ENCODE data around the gene ARHGEF4.

Gene ARHGEF4

GRCh38 chr2:130864830-130865800 lies 28.4 kb downstream of the ARHGEF4 start:
- TF ChIP-seq CTCF (IDR thresholded peaks at IDR 0.05; ENCODE audit: low read length, missing control alignments): no peak
- peak; percentile 100 for DNase-seq (ENCODE audit: low read depth)
- no peak overlapping the region for H3K4me3 ChIP-seq (replicated peaks; ENCODE audit: low read depth, low read length)

GRCh38 chr2:130869441-130870160 lies 32.9 kb downstream of the ARHGEF4 start:
- peak; percentile 44 for DNase-seq (ENCODE audit: low read depth)
- no peak for TF ChIP-seq CTCF (IDR thresholded peaks at IDR 0.05; ENCODE audit: low read length, missing control alignments)
- no peak overlapping the region for H3K4me3 ChIP-seq (replicated peaks; ENCODE audit: low read depth, low read length)

DNA sequence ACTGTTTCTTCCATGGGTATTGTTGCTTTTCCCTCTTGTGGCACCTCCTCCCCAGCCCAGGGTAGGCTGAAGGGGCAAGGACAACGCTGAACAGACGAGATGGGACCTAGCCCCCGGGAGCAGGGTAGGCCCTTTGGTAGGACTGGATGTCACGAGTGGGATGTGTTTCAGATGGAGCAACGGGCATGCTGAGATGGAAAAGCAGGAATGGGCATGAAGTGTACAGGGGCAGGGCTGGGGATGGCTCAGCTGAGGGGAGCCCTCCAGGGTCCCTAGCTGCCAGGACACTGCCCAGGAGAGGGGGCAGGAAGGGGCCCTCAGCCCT lies 33.4 kb downstream of the ARHGEF4 start:
- H3K4me3 ChIP-seq (replicated peaks; ENCODE audit: low read depth, low read length): no peak overlapping the region
- no peak for DNase-seq (ENCODE audit: low read depth)

GRCh38 chr2:130870779-130871178 lies 34.1 kb downstream of the ARHGEF4 start:
- DNase-seq (ENCODE audit: low read depth): no peak
- no peak for TF ChIP-seq CTCF (IDR thresholded peaks at IDR 0.05; ENCODE audit: low read length, missing control alignments)
- H3K4me3 ChIP-seq (replicated peaks; ENCODE audit: low read depth, low read length): no peak overlapping the region

More for the DNA sequence above, 33.4 kb downstream of the ARHGEF4 start:
- no peak for TF ChIP-seq CTCF (IDR thresholded peaks at IDR 0.05; ENCODE audit: low read length, missing control alignments)

DNA sequence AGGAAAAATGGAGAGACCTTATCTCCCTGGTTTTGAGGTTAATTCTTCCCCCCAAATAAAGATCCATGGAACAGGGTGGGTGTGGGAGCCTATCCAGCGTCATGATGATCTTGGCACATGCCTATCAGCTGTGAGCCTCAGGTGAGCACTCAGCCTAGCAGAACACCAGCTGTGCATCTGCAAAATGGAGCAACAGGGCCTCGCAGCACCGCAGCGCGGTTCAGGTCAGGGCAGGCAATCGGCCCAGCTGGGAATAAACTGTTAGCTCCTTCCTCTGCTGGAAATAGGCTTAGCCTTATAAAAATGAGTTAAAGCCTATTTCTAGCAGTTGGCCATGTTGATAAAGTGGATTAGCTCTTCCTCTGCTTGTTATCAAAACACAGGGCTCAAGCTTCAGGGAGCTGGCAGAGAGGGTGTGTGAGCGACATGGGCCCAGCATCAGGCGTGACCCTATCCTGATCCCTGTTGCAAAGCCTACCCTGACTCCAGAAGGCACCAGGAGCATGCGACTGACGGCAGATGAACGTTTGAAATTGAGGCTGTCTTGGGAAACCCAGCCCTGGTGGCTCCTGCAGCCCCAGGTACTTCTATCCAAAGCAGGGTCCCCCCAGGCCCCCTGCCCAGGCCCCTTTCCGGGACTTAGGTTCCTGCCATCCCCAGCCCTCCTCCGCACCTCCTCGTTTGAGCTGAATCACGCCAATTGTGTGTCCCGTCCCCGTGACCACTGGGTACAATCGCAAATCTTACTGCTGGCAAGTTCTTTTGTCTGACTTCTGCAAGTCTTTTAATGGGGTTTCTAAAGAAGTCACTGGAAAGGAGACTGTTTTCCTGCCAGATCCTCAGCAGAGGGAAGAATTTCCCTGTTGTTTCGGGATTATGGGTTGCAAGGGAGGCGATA lies 35.4 kb downstream of the ARHGEF4 start:
- no peak for TF ChIP-seq CTCF (IDR thresholded peaks at IDR 0.05; ENCODE audit: low read length, missing control alignments)
- DNase-seq (ENCODE audit: low read depth): no peak
- no peak overlapping the region for H3K4me3 ChIP-seq (replicated peaks; ENCODE audit: low read depth, low read length)

GRCh38 chr2:130872741-130873125 lies 36.0 kb downstream of the ARHGEF4 start:
- H3K4me3 ChIP-seq (replicated peaks; ENCODE audit: low read depth, low read length): no peak overlapping the region
- no peak for DNase-seq (ENCODE audit: low read depth)
- TF ChIP-seq CTCF (IDR thresholded peaks at IDR 0.05; ENCODE audit: low read length, missing control alignments): no peak

Data from fibroblast of pulmonary artery (primary cell).